GM18861 (cell line): Measurements from ENCODE around the gene TMEM165.

Experiments used
- ATAC-seq: cut with Tn5 transposase; IDR thresholded peaks from one replicate; pipeline ENCODE4 v1.9.1; 2021; ENCODE audit not compliant: unreplicated experiment

The TMEM165 gene

DNA sequence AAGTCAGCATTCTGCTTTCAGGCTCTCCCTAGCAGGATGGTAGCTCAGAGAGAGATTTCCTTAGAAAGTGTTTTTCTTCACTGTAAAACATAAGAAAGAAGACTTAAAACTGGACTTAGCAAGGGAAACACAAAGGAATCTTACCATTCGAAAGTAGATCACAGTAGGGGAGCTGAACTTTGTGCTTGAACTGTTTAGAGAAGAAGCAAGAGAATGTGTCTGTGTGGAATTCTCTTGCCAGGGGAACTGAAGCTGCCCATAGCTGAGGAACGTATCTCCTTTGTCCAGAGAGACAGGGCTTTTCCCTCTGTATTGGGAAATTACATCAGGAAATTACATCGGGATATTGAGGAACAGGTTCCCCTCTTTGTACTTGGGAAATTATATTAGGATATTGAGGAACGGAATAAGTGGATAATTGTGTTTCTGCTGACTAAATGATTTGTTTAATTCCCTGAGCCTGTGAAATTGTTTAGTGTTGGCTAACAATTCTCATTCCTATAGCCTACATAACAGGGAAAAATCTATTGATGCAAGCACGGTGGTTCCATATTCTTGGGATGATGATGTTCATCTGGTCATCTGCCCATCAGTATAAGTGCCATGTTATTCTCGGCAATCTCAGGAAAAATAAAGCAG lies 28.6 kb upstream of the TMEM165 start:
- ATAC-seq, result no peak

DNA sequence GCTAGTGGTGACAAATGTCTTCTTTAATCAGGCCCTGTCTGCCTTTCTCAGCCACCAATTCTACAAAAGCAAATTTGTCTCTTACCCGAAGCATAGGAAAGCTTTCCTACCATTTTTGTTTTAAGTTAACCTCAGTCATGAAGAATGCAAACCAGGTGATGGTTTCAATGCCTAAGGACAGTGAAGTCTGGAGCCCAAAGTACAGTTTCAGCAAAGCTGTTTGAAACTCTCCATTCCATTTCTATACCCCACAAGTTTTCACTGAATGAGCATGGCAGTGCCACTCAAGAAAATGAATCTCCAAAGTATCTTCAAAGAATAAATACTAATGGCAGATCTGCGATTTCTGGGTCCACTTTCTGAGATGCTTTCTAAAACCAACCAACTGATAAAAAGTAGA lies 25.8 kb upstream of the TMEM165 start:
- no peak for ATAC-seq

DNA sequence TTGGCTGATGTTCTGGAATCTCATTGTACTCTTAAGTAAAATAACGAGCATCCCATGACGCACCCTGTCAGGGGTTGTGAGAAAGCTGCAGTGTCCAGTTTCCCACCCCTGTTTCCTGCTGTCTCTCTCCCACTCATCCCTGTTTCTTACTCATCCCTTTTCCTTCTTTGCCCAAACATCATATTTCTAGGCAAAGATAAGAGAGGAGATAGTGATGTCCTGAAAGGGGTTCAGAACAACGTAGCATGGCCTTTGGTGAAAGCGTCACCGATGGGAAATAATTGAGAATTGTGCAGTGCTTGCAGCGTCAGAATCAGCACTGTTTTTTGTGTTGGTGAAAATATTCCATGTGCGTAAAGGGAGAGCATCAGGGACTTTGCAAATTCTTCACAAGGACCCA lies 23.5 kb upstream of the TMEM165 start:
- no peak for ATAC-seq

DNA sequence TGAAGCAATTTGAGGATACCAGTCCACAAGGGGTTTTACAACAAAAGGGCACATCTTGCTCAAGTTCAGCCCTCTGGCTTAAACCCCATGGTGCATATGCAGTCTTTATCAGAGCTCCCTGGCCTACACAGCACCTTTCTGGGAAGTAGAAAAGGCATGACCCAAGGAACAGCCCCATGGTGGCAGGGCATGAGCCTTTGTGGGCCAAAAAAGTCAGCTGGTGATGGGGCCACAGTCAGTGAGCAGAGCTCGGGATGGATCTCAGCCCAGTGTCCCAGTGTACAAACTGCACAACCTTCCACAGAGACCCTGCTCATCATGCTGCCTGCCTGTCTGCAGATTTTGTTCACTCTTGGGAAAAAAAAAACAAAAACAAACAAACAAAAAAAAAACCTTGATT lies 22.3 kb upstream of the TMEM165 start:
- ATAC-seq, result no peak

- ATAC-seq, result no peak
These were observed 19.1 kb upstream of the TMEM165 start for GRCh38 chr4:55376698-55377097.

DNA sequence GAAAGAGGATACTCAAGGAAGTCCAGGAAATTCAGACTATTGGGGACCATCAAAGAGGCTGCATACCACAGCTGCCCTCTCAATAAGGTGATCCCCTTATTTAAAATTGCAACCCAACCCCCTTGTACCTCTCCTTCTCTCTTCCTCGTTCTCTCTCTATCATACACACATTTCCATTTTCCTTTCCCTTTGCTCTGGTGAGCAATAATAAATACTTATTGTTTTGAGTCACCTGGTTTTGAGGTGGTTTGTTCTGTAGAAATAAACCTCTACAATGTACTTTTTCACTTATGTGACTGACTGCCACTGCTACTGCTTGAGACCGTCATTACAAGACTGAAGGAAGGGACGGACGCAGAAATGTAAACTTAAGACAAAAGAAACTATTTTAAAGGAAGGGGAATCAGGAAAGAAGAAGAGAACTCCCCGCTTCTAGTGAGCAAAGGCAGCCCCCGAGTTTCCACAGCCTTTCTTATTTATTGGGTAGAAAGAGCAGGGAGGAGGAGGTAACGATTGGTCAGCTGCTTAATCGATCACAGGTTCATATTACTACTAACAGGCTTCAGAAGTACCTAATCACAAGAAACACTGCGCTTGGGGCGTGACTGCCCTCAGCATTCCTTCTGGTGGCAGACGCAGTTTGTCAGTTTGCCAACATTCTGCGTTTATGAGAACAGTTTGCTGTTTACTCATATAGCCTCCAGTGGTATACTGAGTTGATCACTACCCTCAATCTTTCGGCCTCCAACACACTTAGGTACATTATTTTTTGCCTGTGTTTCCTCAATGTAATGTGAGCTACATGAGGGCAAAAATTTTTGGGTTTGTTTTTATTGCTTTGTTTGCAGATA lies 16.9 kb upstream of the TMEM165 start:
- no peak for ATAC-seq

GRCh38 chr4:55380576-55380975 lies 15.2 kb upstream of the TMEM165 start:
- ATAC-seq, result no peak

GRCh38 chr4:55381502-55381901 lies 14.3 kb upstream of the TMEM165 start:
- no peak for ATAC-seq

DNA sequence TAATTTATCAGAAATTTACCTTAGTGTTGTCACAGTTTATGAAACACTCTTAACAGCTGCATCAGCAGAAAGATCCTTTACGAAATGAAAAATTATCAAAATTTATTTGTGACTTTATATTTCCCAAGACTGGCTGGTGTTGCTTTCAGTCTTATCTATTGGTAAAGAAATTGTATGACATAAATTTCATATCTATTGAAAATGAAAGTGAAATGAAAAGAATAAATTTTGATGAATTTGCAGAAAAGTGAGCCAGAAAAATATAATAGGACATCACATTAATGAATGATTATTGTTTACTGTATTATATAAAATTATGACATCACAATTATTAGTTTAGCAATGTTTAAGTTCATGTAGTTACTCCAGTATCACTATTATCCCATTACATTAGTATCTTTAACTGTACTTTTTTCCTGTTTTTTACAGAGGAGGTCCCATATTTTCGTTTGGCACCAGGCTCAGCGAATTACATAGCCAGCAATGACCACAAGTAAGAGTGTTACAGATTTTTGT lies 13.2 kb upstream of the TMEM165 start:
- no peak for ATAC-seq

DNA sequence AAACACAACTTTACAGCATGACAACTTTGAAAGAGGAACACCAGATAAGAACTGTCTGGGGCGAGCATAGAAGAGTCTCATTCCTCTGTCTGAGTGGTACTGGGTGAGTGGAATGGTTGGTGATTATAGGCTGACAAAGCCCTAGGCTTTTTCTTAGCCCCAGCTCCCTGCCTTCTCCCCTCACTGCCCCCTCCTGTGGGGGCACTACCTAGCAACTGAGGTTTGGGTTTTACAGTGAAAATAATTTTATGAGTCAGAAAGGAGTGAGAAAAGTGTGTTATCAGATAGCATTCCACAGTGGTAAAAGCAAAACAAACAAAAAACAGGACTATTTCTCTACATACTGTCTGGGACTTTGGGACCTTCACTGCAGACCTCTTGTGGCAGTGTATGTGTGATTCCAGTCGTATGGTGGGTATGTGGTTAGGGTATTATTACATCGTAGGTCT lies 10.5 kb upstream of the TMEM165 start:
- ATAC-seq, result no peak

GRCh38 chr4:55386073-55386472 lies 9.7 kb upstream of the TMEM165 start:
- peak; percentile 78 for ATAC-seq

- no peak for ATAC-seq
These were observed 8.9 kb upstream of the TMEM165 start for GRCh38 chr4:55386840-55387239.

- peak; percentile 23 for ATAC-seq
These were observed 2.1 kb upstream of the TMEM165 start for GRCh38 chr4:55393461-55394320.

- no peak for ATAC-seq
These were observed 584 bp upstream of the TMEM165 start for GRCh38 chr4:55395218-55395528.

- peak; percentile 15 for ATAC-seq
These were observed 760 bp downstream of the TMEM165 start for GRCh38 chr4:55396308-55397125.

- no peak for ATAC-seq
These were observed 1.3 kb downstream of the TMEM165 start for GRCh38 chr4:55397126-55397436.

GRCh38 chr4:55397520-55398321 lies 2.0 kb downstream of the TMEM165 start:
- no peak for ATAC-seq

DNA sequence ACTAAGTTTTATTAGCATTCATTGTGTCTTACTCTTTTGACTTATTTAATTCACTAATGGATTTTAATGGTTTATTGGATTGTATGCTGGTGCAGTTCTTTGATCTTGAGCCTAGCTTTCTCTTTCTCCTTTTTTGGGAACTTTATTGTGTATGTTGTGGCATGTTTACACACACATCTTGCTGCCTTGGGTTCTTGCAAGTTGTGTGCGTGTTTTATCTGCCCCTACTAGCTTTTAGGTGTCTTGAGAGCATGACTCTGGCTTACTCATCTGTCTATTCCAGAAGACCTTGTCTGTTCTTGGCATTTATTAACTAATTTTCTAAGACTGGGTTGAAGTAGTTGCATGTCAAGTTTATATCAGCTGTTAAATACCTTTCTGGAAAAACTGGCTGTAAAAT lies 2.7 kb downstream of the TMEM165 start:
- ATAC-seq, result no peak

- ATAC-seq, result no peak
These were observed 3.2 kb downstream of the TMEM165 start for GRCh38 chr4:55398966-55399365.

- no peak for ATAC-seq
These were observed 3.8 kb downstream of the TMEM165 start for GRCh38 chr4:55399581-55399980.
